Left lung (tissue), 10 donors: Measurements from ENCODE around the gene SLC35F6. TPM values are rescaled to one million over a fixed set of nuclear protein-coding genes. Genes with fewer than 3 reads are reported as not detected.

ENCODE experiments used
- ATAC-seq: fragments of 200-7000 bp; cut with Tn5 transposase; one replicate; pipeline ENCODE4 v1.9.1; 2020; ENCODE audit warnings: moderate library complexity
- DNase-seq, 4 donors: peaks; one replicate each; pipeline ENCODE4 v3.0.0-alpha.2; 2013 to 2020
- H3K27ac ChIP-seq, 2 donors: fragments of 200-600 bp; sonication (generic) in 1 of 2; one replicate each; pipeline versions ENCODE4 v1.5.0 to v1.8.0; 2020 to 2021
- H3K27me3 ChIP-seq, 2 donors: fragments of 200-600 bp; sonication (generic) in 1 of 2; one replicate each; pipeline versions ENCODE4 v1.5.0 to v1.8.0; 2020 to 2021
- H3K36me3 ChIP-seq, 2 donors: fragments of 200-600 bp; sonication (generic) in 1 of 2; one replicate each; pipeline versions ENCODE4 v1.5.0 to v1.8.0; 2020 to 2021
- H3K4me1 ChIP-seq, 2 donors: fragments of 200-600 bp; one replicate each; pipeline ENCODE4 v1.8.0; 2021
- H3K4me3 ChIP-seq, 2 donors: fragments of 200-600 bp; sonication (generic) in 1 of 2; one replicate each; pipeline versions ENCODE4 v1.5.0 to v1.8.0; 2020 to 2021; ENCODE audit warnings: mild to moderate bottlenecking in 1 of 2
- H3K9me3 ChIP-seq, 2 donors: fragments of 200-600 bp; sonication (generic) in 1 of 2; one replicate each; pipeline versions ENCODE4 v1.5.0 to v1.8.0; 2020 to 2021
- CTCF ChIP-seq, 2 donors: fragments of 200-600 bp; sonication (generic) in 1 of 2; IDR thresholded peaks; one replicate each; pipeline versions ENCODE4 v1.5.0 to v1.8.0; 2021; ENCODE audit warnings: antibody characterized with exemption in 2 of 2
- intact Hi-C, 2 donors: fragments of 100-400 bp; cut with DNase I; formaldehyde crosslinking; loops; one replicate each; pipeline versions ENCODE4 v1.11.2 to v1.14.2; 2022
- polyA plus RNA-seq, 6 donors: library from polyadenylated mRNA; unstranded; fragments of 120-200 nt; gene quantifications; one replicate each; pipeline ENCODE4 v1.2.1, GENCODE V29; 2013; ENCODE audit not compliant: insufficient read length in 6 of 6
- total RNA-seq, 2 donors: library from RNA; stranded (reverse); fragmentation: NEBNext Ultra II Directional; extraction: Animal tissue kit (Norgen Biotek cat#: 25700); gene quantifications; one replicate each; pipeline ENCODE4 v1.2.1, GENCODE V29; 2021
- donor health status: DM: no; HTN: yes; CAD: no.
- donor health status: DM: no; HTN: no; CAD: no.

SLC35F6 gene
- total and polyA plus RNA-seq, 8 donors = 10.0 to 62.1 (median 12.3) TPM

- Histone ChIP-seq H3K36me3 (peaks cover 0 to 84% of the 10 kb centered on the region in 2 donors), H3K4me1 (peaks cover 0 to 3% of the 10 kb centered on the region in 2 donors), H3K27ac (no peak overlapping the region), H3K9me3 (no peaks in the 10 kb centered on the region), H3K4me3 (no peak overlapping the region), H3K27me3 (no peaks in the 10 kb centered on the region)
- no peak for DNase-seq
- TF ChIP-seq CTCF (IDR thresholded peaks at IDR 0.05) = no peak
- ATAC-seq = no peak
- intact Hi-C loops = no loop called here
Observed at GRCh38 chr2:26778507-26778906, 14.4 kb downstream of the SLC35F6 start.

GRCh38 chr2:26780203-26780760 is 16.2 kb downstream of the SLC35F6 start:
- DNase-seq = no peak
- peaks cover 0 to 8% of the 10 kb centered on the region in 2 donors for H3K4me1 ChIP-seq
- peak overlapping the region in 1 of 2 donors; percentile 34 for H3K27ac ChIP-seq
- H3K4me3 ChIP-seq = no peak overlapping the region
- intact Hi-C loops = no loop called here
- no peak for ATAC-seq
- TF ChIP-seq CTCF (IDR thresholded peaks at IDR 0.05) = no peak
- H3K9me3 ChIP-seq = no peaks in the 10 kb centered on the region
- H3K36me3 ChIP-seq = peaks cover 0 to 67% of the 10 kb centered on the region in 2 donors
- H3K27me3 ChIP-seq = no peaks in the 10 kb centered on the region

GRCh38 chr2:26782876-26783704 is 19.0 kb downstream of the SLC35F6 start:
- intact Hi-C loops = no loop called here
- no peaks in the 10 kb centered on the region for H3K9me3 ChIP-seq
- DNase-seq (no peak), ATAC-seq (no peak)
- no peak overlapping the region for H3K27ac ChIP-seq
- no peak overlapping the region for H3K4me3 ChIP-seq
- peaks cover 6 to 22% of the 10 kb centered on the region in 2 donors for H3K4me1 ChIP-seq
- TF ChIP-seq CTCF (IDR thresholded peaks at IDR 0.05) = no peak
- peaks cover 0 to 6% of the 10 kb centered on the region in 2 donors for H3K27me3 ChIP-seq
- H3K36me3 ChIP-seq = peaks cover 0 to 39% of the 10 kb centered on the region in 2 donors

GRCh38 chr2:26784570-26785234 is 20.6 kb downstream of the SLC35F6 start:
- Histone ChIP-seq H3K27ac (no peak overlapping the region), H3K9me3 (no peaks in the 10 kb centered on the region), H3K4me1 (peaks cover 6 to 22% of the 10 kb centered on the region in 2 donors), H3K36me3 (peaks cover 0 to 23% of the 10 kb centered on the region in 2 donors), H3K4me3 (peak overlapping the region in 1 of 2 donors; percentile 88), H3K27me3 (peaks cover 0 to 6% of the 10 kb centered on the region in 2 donors)
- intact Hi-C loops = no loop called here
- TF ChIP-seq CTCF (IDR thresholded peaks at IDR 0.05) = no peak
- DNase-seq = no peak
- no peak for ATAC-seq
